ENCODE data around the gene SRR.

SRR gene

DNA sequence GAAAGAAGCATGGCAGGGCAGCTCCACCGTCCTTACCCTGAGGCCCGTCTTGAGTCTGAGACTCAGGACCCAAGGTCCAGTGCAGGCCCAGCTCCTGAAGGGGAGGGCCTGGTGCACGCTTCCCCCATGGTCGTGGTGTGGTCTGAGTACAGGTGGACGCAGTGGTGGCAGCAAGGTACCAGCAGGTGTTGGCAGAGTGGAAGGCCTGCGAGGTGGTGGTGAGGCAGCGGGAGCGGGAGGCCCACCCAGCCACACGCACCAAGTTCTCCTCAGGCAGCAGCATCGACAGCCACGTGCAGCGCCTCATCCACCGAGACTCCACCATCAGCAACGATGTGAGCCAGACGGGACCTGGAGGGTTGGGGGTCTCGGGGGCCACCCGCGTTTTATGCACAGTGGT, 69.4 kb downstream of the SRR start:
- DNase-seq = no peak

Data from inflammatory macrophage treated with lipopolysaccharide for 4 hours (primary cell).